HEK293T (cell line): Measurements from ENCODE around the gene EXOC4.

Experiments
- CTCF ChIA-PET: fragments of 350-600 bp; formaldehyde crosslinking; extraction: SDS; loops from one replicate; lab custom pipeline; 2021; ENCODE audit warnings: antibody characterized with exemption, inconsistent platforms; lab: Yijun Ruan, JAX
- POLR2A ChIA-PET: fragments of 350-600 bp; formaldehyde crosslinking; extraction: SDS; loops from one replicate; lab custom pipeline; 2020; ENCODE audit warnings: antibody characterized with exemption, inconsistent platforms; lab: Yijun Ruan, JAX
- DNase-seq: peaks from one replicate; pipeline ENCODE4 v3.0.0; 2012; ENCODE audit warnings: mixed read lengths; ENCODE audit errors: extremely low spot score
- ARNT ChIP-seq: fragments of 450-650 bp; IDR thresholded peaks from 2 replicates; pipeline ENCODE4 v1.6.1; 2017; ENCODE audit warnings: mild to moderate bottlenecking
- BHLHE40 ChIP-seq: fragments of 450-650 bp; IDR thresholded peaks from 2 replicates; pipeline ENCODE4 v1.6.1; 2016; ENCODE audit warnings: mild to moderate bottlenecking, moderate library complexity, borderline replicate concordance
- CTBP1 ChIP-seq: fragments of 450-650 bp; IDR thresholded peaks from 2 replicates; pipeline ENCODE4 v1.6.1; 2016; ENCODE audit warnings: borderline replicate concordance
- ELF4 ChIP-seq: fragments of 450-650 bp; IDR thresholded peaks from 2 replicates; pipeline ENCODE4 v1.6.1; 2017; ENCODE audit warnings: antibody characterized with exemption
- FOXA1 ChIP-seq: fragments of 450-650 bp; IDR thresholded peaks from 2 replicates; pipeline ENCODE4 v1.6.1; 2016; ENCODE audit warnings: mild to moderate bottlenecking
- FOXK2 ChIP-seq: fragments of 450-650 bp; IDR thresholded peaks from 2 replicates; pipeline ENCODE4 v1.6.1; 2016; ENCODE audit warnings: mild to moderate bottlenecking
- FOXM1 ChIP-seq: fragments of 450-650 bp; IDR thresholded peaks from 2 replicates; pipeline ENCODE4 v1.6.1; 2017; ENCODE audit warnings: mild to moderate bottlenecking, borderline replicate concordance
- HDGF ChIP-seq: fragments of 450-650 bp; IDR thresholded peaks from 2 replicates; pipeline ENCODE4 v1.6.1; 2017; ENCODE audit warnings: antibody characterized with exemption, borderline replicate concordance
- L3MBTL2 ChIP-seq: fragments of 450-650 bp; conservative IDR thresholded peaks from 2 replicates; pipeline ENCODE4 v1.6.1; 2016; ENCODE audit warnings: mild to moderate bottlenecking
- LEF1 ChIP-seq: fragments of 450-650 bp; IDR thresholded peaks from 2 replicates; pipeline ENCODE4 v1.6.1; 2017; ENCODE audit warnings: mild to moderate bottlenecking, borderline replicate concordance
- NFRKB ChIP-seq: fragments of 450-650 bp; IDR thresholded peaks from 2 replicates; pipeline ENCODE4 v1.6.1; 2016; ENCODE audit warnings: mild to moderate bottlenecking, moderate library complexity
- SP1 ChIP-seq: fragments of 450-650 bp; IDR thresholded peaks from 2 replicates; pipeline ENCODE4 v1.6.1; 2017
- SUZ12 ChIP-seq: fragments of 450-650 bp; IDR thresholded peaks from 2 replicates; pipeline ENCODE4 v1.6.1; 2016; ENCODE audit warnings: mild to moderate bottlenecking
- TARDBP ChIP-seq: fragments of 450-650 bp; IDR thresholded peaks from 2 replicates; pipeline ENCODE4 v1.6.1; 2016
- ZNF384 ChIP-seq: fragments of 450-650 bp; IDR thresholded peaks from 2 replicates; pipeline ENCODE4 v1.6.1; 2016
- TF ChIP-seq, protein P1 (sequence below): fragments of 450-650 bp; IDR thresholded peaks from 2 replicates; pipeline ENCODE4 v1.6.1; 2016

Gene EXOC4

GRCh38 chr7:133517766-133518165, 264.9 kb downstream of the EXOC4 start:
- ChIA-PET CTCF (no interaction called here), POLR2A (no interaction called here)
- no peak for TF ChIP-seq L3MBTL2
- TF ChIP-seq, protein P1, sequence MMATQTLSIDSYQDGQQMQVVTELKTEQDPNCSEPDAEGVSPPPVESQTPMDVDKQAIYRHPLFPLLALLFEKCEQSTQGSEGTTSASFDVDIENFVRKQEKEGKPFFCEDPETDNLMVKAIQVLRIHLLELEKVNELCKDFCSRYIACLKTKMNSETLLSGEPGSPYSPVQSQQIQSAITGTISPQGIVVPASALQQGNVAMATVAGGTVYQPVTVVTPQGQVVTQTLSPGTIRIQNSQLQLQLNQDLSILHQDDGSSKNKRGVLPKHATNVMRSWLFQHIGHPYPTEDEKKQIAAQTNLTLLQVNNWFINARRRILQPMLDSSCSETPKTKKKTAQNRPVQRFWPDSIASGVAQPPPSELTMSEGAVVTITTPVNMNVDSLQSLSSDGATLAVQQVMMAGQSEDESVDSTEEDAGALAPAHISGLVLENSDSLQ, result no peak
- no peak for TF ChIP-seq LEF1
- no peak for TF ChIP-seq SUZ12
- TF ChIP-seq HDGF, result no peak
- no peak for TF ChIP-seq ARNT
- TF ChIP-seq FOXA1, result no peak
- no peak for TF ChIP-seq BHLHE40
- no peak for TF ChIP-seq ZNF384
- no peak for TF ChIP-seq TARDBP
- TF ChIP-seq CTBP1, result no peak
- no peak for TF ChIP-seq FOXK2
- TF ChIP-seq ELF4, result no peak
- no peak for TF ChIP-seq FOXM1
- no peak for TF ChIP-seq NFRKB
- no peak for TF ChIP-seq SP1
- DNase-seq, result no peak

GRCh38 chr7:133518718-133519117, 265.8 kb downstream of the EXOC4 start:
- DNase-seq, result no peak
- TF ChIP-seq, protein P1, result no peak
- no peak for TF ChIP-seq SUZ12
- no peak for TF ChIP-seq NFRKB
- no peak for TF ChIP-seq ELF4
- no peak for TF ChIP-seq ARNT
- TF ChIP-seq LEF1, result no peak
- no peak for TF ChIP-seq FOXM1
- TF ChIP-seq TARDBP, result no peak
- TF ChIP-seq L3MBTL2, result no peak
- TF ChIP-seq HDGF, result no peak
- TF ChIP-seq FOXK2, result no peak
- no peak for TF ChIP-seq BHLHE40
- no peak for TF ChIP-seq SP1
- TF ChIP-seq CTBP1, result no peak
- POLR2A ChIA-PET, result no interaction called here
- CTCF ChIA-PET, result no interaction called here

DNA sequence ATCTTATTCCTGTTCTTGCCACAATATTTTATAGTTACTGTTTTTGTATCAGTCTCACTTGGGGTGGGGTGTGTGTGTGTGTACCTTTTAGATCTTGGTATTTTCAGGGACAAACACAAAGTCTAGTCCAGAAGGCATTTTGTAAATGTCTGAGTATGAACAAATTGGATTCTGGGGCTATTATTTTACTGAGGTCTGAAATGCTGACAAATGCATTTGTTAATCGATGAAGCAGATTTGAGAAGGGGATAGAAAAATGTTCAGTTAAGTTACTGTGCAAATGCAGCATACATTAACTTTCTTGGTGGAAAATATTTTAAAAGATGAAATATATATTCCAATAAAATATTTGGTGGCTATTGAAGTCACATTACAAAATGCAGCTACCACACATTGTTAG, 267.4 kb downstream of the EXOC4 start:
- CTCF ChIA-PET, result no interaction called here
- no peak for TF ChIP-seq FOXK2
- TF ChIP-seq, protein P1, result no peak
- TF ChIP-seq ZNF384, result no peak
- no peak for TF ChIP-seq SP1
- TF ChIP-seq FOXA1, result no peak
- no peak for TF ChIP-seq SUZ12
- no peak for TF ChIP-seq NFRKB
- TF ChIP-seq TARDBP, result no peak
- TF ChIP-seq ELF4, result no peak
- no peak for TF ChIP-seq FOXM1
- no peak for TF ChIP-seq L3MBTL2
- TF ChIP-seq CTBP1, result no peak
- TF ChIP-seq HDGF, result no peak
- TF ChIP-seq ARNT, result no peak
- TF ChIP-seq BHLHE40, result no peak
- no peak for TF ChIP-seq LEF1
- POLR2A ChIA-PET, result no interaction called here
- DNase-seq, result no peak

GRCh38 chr7:133522501-133522900, 269.6 kb downstream of the EXOC4 start:
- DNase-seq, result no peak
- TF ChIP-seq FOXM1, result no peak
- TF ChIP-seq CTBP1, result no peak
- TF ChIP-seq, protein P1, result no peak
- TF ChIP-seq ZNF384, result no peak
- no peak for TF ChIP-seq TARDBP
- TF ChIP-seq NFRKB, result no peak
- no peak for TF ChIP-seq ELF4
- no peak for TF ChIP-seq L3MBTL2
- no peak for TF ChIP-seq SP1
- no peak for TF ChIP-seq ARNT
- no peak for TF ChIP-seq HDGF
- TF ChIP-seq BHLHE40, result no peak
- no peak for TF ChIP-seq LEF1
- TF ChIP-seq SUZ12, result no peak
- TF ChIP-seq FOXK2, result no peak
- TF ChIP-seq FOXA1, result no peak
- POLR2A ChIA-PET, result no interaction called here
- CTCF ChIA-PET, result no interaction called here

DNA sequence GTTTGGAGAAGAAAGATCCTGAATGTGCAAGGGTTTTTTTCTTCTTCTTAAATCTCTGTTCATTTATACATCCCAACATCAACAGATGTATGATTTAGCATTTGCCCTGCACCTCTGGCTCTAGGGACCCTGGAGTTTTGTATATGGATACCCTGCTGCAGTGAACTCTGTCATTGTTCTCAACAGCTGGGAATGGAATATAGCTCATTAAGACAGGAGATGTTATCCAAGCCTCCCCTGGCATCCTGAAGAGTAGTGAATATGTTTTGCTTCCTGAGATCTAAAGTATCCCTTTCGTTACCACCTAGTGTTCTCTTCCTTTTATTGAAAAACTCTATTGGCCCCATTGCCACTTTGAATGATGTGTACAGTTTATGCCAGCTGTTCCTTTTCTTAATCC, 275.9 kb downstream of the EXOC4 start:
- CTCF ChIA-PET, result no interaction called here
- no peak for DNase-seq
- TF ChIP-seq FOXM1 (no peak), LEF1 (no peak), CTBP1 (no peak), HDGF (no peak), SP1 (no peak), NFRKB (no peak), BHLHE40 (no peak), ARNT (no peak), ELF4 (no peak)
- TF ChIP-seq, protein P1, result no peak
- POLR2A ChIA-PET, result no interaction called here
